ENCODE results near the gene COA1.

DNA sequence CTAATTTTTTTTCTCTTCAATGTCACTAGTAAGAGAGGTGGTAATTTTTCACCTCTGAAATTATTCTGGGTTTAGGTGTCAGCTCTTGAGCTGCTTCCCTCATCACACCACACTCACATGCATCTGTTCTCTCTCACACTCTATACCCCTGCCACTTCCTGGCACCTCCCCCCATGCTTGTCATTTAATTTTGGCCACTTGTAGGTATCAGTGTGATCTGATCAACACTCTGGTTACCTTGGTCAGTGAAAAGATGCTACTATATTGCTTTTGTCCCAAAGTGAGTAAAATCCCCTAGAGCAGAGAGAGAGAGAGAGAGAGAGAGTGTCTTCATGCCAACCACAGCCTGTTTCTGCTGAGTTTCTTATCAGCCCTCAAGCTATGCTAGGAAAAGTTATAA lies 103.9 kb downstream of the COA1 start:
- no peak for TF ChIP-seq GATA2 (IDR thresholded peaks at IDR 0.05; ENCODE audit: low read depth, low read length)
- TF ChIP-seq GATA3 (IDR thresholded peaks at IDR 0.05; ENCODE audit: low read depth, low read length) = no peak
